Osteocyte (in vitro differentiated cells): ENCODE data around the gene NDRG4. TPM values are rescaled to one million over a fixed set of nuclear protein-coding genes. Genes with fewer than 3 reads are reported as not detected.

Source experiments
- DNase-seq: peaks from one replicate; pipeline ENCODE4 v3.0.0; 2021; ENCODE audit warnings: mixed read lengths; ENCODE audit not compliant: unreplicated experiment; ENCODE audit errors: extremely low spot score
- H3K27ac Mint-ChIP-seq: one replicate; pipeline ENCODE4 v1.8.0; 2021; ENCODE audit warnings: mild to moderate bottlenecking, mixed read lengths; ENCODE audit not compliant: unreplicated experiment
- H3K27me3 Mint-ChIP-seq: one replicate; pipeline ENCODE4 v1.8.0; 2021; ENCODE audit warnings: mixed read lengths; ENCODE audit not compliant: unreplicated experiment
- H3K36me3 Mint-ChIP-seq: one replicate; pipeline ENCODE4 v1.8.0; 2021; ENCODE audit warnings: mixed read lengths; ENCODE audit not compliant: unreplicated experiment
- H3K4me1 Mint-ChIP-seq: one replicate; pipeline ENCODE4 v1.8.0; 2021; ENCODE audit warnings: mixed read lengths; ENCODE audit not compliant: unreplicated experiment
- H3K4me3 Mint-ChIP-seq: one replicate; pipeline ENCODE4 v1.8.0; 2021; ENCODE audit warnings: mild to moderate bottlenecking, moderate library complexity, mixed read lengths; ENCODE audit not compliant: unreplicated experiment
- H3K9me3 Mint-ChIP-seq: one replicate; pipeline ENCODE4 v1.8.0; 2021; ENCODE audit warnings: mixed read lengths; ENCODE audit not compliant: unreplicated experiment
- CTCF ChIP-seq: fragments of 200-600 bp; sonication (generic); IDR thresholded peaks from 2 replicates; pipeline ENCODE4 v1.5.0; 2021; ENCODE audit warnings: antibody characterized with exemption, mild to moderate bottlenecking, moderate library complexity
- total RNA-seq: library from RNA; stranded (reverse); gene quantifications from 2 replicates; pipeline ENCODE4 v1.2.1, GENCODE V29; 2021

NDRG4 gene
- total RNA-seq, 1 donor from 2014 or later = 13.1 TPM

DNA sequence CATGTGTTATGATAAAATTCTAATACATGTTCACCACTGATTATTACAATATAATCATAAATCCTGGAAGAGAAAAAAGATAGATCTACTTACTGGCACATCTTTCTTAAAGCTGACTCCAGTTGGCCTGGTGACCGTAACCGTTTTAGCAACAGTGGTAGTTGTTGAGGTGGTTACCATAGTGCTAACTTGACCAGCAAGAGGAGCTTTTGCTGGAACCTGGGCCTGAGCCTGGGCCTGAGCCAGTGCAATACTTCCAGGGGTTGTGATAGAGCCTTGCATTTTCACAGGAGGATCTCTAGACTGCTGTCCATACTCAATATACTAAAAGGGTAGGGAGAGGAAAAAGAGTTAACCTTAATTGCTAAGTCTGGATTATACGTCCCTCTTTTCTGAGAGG lies 51.6 kb downstream of the NDRG4 start:
- no peaks in the 10 kb centered on the region for H3K4me1 Mint-ChIP-seq
- no peak overlapping the region for H3K27ac Mint-ChIP-seq
- H3K9me3 Mint-ChIP-seq = no peaks in the 10 kb centered on the region
- no peak overlapping the region for H3K4me3 Mint-ChIP-seq
- peaks cover 42% of the 10 kb centered on the region for H3K36me3 Mint-ChIP-seq
- H3K27me3 Mint-ChIP-seq = no peaks in the 10 kb centered on the region
- no peak for DNase-seq
- TF ChIP-seq CTCF = no peak

DNA sequence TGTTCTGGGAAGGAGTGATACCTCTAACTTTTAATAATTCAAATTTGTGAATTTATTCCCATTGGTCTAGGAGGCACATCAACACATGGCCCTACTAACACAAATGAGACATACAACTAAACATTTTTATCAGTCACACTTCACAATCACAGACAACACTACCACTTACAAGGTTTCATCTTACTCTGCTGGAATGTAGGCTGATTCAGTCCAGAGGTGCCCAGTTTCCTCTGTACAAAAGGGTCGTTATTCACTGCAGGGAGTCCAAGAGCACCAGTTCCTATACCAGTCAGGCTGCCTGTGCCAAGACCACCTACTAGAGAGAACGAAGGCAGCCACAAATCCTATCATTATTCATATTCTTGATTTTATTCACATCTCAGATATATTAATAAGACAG lies 56.7 kb downstream of the NDRG4 start:
- Mint-ChIP-seq H3K36me3 (peaks cover 41% of the 10 kb centered on the region), H3K4me1 (no peaks in the 10 kb centered on the region), H3K27ac (no peak overlapping the region), H3K9me3 (no peaks in the 10 kb centered on the region), H3K4me3 (no peak overlapping the region), H3K27me3 (no peaks in the 10 kb centered on the region)
- no peak for TF ChIP-seq CTCF
- no peak for DNase-seq

Other genes with a start within 250 kb of the NDRG4 start
- not detected in 2 replicates for gene PRSS54, start 205.1 kb upstream of the NDRG4 start, total RNA-seq
- gene GINS3, start 107.7 kb upstream of the NDRG4 start, total RNA-seq = 2.7 and 3.4 TPM in 2 replicates
- 17.3 and 19.9 TPM in 2 replicates for gene SETD6, start 15.4 kb downstream of the NDRG4 start, total RNA-seq
- 122 and 131 TPM in 2 replicates for gene CNOT1, start 129.7 kb downstream of the NDRG4 start, total RNA-seq
- 54.5 and 54.8 TPM in 2 replicates for gene SLC38A7, start 184.6 kb downstream of the NDRG4 start, total RNA-seq
- 58.4 and 61.6 TPM in 2 replicates for gene GOT2, start 234.2 kb downstream of the NDRG4 start, total RNA-seq